Adrenal gland (tissue), 5 donors: ENCODE results near the gene NDUFS8.

Source experiments
- POLR2A ChIP-seq, 2 donors: fragments of 450-650 bp; IDR thresholded peaks; one replicate each; pipeline ENCODE4 v1.6.1; 2017; ENCODE audit warnings: antibody characterized with exemption in 2 of 2, mild to moderate bottlenecking in 2 of 2, moderate library complexity in 1 of 2
- TF ChIP-seq, protein P1 (sequence below), 6 experiments: fragments of 450-650 bp in 4 of 6; fragments of 200-600 bp in 2 of 6; sonication (generic) in 1 of 6; IDR thresholded peaks; 1 replicate in 5 of 6; 2 replicates in 1 of 6; pipeline versions ENCODE4 v1.5.1 to v1.8.0; 2016 to 2021; ENCODE audit warnings: antibody characterized with exemption in 6 of 6, mild to moderate bottlenecking in 2 of 6, moderate library complexity in 1 of 6
- donor health status: DM: no; HTN: no; CAD: no.

DNA sequence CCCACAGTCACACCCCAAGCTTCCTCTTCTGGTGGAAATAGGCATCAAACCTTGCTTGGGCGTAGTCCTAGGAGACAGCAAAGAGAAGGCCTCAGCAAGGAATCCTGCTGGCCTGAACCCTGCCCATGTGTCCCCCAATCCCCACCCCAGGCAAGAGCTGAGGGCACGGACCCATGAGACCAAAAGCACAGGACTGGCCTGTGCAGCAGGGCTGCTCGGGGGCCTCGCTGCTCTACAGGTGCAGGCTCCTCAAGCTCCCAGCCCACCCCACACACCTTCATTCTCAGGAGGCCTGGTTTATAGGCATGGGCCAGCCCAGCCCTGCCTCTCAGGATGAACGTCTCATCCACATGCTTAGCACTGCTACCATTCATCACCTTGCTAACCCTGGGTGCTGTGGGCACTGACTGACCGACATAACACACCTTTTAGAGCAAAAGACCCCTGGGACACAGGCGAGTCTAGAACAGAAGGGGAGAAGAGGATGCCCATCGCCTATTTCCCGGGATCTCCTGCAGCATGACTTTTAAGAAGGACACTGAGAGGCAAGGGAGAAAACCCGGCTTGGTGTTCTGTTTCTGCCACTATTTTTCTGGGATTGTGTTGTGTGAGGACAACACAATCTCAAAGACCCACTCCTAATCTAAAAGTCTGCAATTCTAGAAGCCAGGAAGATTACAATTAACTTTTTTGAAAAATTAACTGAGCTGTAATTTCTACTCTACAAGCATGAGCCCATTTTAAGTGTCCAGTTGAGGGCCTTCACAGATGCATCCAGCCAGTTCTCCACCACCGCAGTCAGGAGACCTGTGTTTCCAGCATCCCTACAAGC, 23.7 kb downstream of the NDUFS8 start:
- TF ChIP-seq POLR2A (IDR thresholded peaks at IDR 0.05): no peak
- TF ChIP-seq, protein P1, sequence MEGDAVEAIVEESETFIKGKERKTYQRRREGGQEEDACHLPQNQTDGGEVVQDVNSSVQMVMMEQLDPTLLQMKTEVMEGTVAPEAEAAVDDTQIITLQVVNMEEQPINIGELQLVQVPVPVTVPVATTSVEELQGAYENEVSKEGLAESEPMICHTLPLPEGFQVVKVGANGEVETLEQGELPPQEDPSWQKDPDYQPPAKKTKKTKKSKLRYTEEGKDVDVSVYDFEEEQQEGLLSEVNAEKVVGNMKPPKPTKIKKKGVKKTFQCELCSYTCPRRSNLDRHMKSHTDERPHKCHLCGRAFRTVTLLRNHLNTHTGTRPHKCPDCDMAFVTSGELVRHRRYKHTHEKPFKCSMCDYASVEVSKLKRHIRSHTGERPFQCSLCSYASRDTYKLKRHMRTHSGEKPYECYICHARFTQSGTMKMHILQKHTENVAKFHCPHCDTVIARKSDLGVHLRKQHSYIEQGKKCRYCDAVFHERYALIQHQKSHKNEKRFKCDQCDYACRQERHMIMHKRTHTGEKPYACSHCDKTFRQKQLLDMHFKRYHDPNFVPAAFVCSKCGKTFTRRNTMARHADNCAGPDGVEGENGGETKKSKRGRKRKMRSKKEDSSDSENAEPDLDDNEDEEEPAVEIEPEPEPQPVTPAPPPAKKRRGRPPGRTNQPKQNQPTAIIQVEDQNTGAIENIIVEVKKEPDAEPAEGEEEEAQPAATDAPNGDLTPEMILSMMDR (IDR thresholded peaks at IDR 0.05): no peak
